Astrocyte of the cerebellum (primary cell): ENCODE data around the gene PLD3.

ENCODE experiments used
- DNase-seq: peaks from one replicate; pipeline ENCODE4 v3.0.0-alpha.2; 2011; ENCODE audit warnings: low read depth
- H3K4me3 ChIP-seq: 2 replicates; pipeline ENCODE4 v1.5.1; 2011; ENCODE audit warnings: mild to moderate bottlenecking, low read depth, low read length, moderate library complexity
- in situ Hi-C: cut with HindIII; loops from 2 replicates; pipeline ENCODE4 v1.10.0; 2017; ENCODE audit warnings: low sequenced_read_pairs
- TF ChIP-seq, protein P1 (sequence below): IDR thresholded peaks from 2 replicates; pipeline ENCODE4 v1.5.1; 2012; ENCODE audit warnings: low read length, low read depth, moderate library complexity, mild to moderate bottlenecking; ENCODE audit errors: missing control alignments

Gene PLD3

DNA sequence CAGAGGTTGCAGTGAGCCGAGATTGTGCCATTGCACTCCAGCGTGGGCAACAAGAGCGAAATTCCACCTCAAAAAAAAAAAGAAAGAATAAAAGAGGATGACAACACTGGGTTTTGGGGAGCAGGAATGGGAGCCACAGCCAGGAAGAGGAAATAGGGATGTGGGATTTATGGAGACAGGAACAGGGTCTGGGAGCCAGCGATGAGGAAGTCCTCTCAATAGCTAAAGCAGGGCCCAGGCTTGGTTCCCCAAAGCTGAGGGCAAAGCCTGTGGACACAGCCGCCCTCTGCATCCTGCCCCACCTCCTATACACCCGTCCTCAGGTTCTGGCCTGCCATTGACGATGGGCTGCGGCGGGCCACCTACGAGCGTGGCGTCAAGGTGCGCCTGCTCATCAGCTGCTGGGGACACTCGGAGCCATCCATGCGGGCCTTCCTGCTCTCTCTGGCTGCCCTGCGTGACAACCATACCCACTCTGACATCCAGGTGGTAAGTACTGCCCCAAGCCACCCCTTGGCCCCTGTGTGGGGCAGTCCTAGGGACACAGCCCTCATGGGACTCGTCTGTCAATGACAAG is 27.9 kb downstream of the PLD3 start:
- DNase-seq, result no peak
- in situ Hi-C loops, result no loop called here
- H3K4me3 ChIP-seq, result no peak overlapping the region
- TF ChIP-seq, protein P1, sequence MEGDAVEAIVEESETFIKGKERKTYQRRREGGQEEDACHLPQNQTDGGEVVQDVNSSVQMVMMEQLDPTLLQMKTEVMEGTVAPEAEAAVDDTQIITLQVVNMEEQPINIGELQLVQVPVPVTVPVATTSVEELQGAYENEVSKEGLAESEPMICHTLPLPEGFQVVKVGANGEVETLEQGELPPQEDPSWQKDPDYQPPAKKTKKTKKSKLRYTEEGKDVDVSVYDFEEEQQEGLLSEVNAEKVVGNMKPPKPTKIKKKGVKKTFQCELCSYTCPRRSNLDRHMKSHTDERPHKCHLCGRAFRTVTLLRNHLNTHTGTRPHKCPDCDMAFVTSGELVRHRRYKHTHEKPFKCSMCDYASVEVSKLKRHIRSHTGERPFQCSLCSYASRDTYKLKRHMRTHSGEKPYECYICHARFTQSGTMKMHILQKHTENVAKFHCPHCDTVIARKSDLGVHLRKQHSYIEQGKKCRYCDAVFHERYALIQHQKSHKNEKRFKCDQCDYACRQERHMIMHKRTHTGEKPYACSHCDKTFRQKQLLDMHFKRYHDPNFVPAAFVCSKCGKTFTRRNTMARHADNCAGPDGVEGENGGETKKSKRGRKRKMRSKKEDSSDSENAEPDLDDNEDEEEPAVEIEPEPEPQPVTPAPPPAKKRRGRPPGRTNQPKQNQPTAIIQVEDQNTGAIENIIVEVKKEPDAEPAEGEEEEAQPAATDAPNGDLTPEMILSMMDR, result no peak

DNA sequence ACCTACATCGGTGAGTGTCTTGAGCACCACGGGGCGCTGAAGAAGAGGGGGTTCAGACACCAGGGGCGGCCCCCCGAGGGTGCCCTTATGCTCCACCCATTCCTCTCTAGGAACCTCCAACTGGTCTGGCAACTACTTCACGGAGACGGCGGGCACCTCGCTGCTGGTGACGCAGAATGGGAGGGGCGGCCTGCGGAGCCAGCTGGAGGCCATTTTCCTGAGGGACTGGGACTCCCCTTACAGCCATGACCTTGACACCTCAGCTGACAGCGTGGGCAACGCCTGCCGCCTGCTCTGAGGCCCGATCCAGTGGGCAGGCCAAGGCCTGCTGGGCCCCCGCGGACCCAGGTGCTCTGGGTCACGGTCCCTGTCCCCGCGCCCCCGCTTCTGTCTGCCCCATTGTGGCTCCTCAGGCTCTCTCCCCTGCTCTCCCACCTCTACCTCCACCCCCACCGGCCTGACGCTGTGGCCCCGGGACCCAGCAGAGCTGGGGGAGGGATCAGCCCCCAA is 29.4 kb downstream of the PLD3 start:
- TF ChIP-seq, protein P1, result no peak
- in situ Hi-C loops, result no loop called here
- no peak overlapping the region for H3K4me3 ChIP-seq
- DNase-seq, result no peak

DNA sequence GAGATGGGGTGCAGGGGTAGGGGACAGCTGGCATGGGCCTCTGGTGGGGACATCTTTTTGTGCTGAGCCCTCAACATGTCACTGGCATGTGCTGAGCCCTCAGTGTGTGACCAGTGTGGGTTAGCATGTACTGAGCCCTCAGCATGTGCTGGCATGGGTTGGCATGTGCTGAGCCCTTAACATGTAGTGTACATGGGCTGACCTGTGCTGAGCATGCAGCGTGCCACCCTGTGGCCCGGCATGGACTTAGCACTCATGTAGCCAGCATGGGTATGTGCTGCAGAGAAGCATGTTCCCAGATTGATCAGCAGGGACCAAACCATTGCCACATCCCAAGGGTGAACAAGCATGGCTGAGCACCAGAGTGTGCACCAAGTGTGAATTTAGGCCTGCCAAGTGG is 30.0 kb downstream of the PLD3 start:
- H3K4me3 ChIP-seq, result no peak overlapping the region
- TF ChIP-seq, protein P1, result no peak
- in situ Hi-C loops, result no loop called here
- DNase-seq, result no peak

DNA sequence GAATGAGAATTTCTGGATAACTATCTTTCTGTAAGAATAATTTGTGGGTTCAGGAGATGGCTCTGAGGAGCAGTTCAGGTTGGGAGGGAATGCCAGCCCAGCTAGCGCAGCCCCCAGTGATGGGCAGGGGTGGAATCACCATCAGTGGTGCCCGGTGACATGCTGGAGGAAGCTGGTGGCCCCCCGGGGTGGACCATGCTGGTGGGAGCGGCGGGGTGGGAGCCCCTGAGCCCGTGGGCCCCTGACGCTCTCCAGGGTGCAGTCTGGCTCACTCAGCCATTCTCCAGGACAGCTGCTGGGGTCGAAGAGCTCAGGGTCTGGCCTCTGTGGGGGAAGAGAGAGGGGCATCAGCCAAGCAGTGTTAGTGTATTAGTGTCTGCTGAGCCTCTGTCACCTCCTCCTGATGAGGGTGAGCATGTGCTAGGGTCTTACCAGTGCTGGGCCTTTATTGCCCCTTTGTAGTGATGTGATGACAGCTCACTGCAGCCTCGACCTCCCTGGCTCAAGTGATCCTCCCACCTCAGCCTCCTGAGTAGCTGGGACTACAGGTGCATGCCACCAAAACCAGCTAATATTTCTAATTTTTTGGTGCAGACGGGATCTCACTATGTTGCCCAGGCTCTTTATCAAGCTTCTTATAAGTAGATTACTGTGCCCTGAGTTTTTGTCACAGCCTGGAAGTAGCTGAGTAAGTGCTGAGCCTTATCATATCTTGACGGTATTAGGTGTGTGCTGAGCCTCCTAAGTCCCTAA is 31.1 kb downstream of the PLD3 start:
- TF ChIP-seq, protein P1, result no peak
- in situ Hi-C loops, result no loop called here
- DNase-seq, result no peak
- H3K4me3 ChIP-seq, result no peak overlapping the region

DNA sequence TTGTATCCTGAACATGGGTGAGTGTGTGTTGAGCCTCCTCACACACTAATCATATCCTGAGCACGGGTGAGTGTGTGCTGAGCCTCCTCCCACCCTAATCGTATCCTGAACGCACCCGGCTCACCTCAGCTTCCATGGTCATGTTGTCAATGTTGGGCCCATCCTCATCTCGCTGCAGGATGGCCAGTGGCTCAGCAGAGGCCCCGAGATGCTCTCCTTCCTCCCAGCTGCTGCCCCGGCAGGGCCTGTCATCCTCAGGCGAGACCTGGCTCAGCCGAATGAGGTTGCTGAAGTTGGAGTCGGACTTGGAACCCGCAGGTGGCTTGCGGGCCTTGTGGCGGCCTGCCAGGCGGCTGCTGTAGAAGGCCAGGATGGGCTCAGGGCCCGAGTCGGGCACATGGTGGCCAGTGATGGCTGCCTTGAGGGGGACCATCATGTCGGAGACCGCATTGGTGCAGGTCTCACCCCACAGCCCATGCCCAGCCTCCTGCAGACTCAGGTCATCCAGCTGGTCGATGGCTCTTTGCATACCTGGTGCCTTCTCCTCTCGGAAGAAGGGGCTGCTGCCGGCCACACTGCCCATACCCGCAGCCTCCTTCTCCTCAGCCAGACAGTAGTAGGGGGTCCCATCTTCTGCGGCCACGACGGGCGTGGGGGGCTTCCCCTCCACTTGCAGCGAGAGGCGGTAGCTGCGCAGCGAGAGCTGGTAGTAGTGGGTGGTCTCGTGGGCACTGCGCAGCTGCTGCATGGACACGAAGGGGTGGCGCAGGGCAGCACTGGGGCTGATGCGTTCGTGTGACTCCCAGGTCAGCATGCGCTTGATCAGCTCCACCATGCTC is 31.9 kb downstream of the PLD3 start:
- in situ Hi-C loops, result no loop called here
- no peak overlapping the region for H3K4me3 ChIP-seq
- TF ChIP-seq, protein P1, result no peak
- no peak for DNase-seq

DNA sequence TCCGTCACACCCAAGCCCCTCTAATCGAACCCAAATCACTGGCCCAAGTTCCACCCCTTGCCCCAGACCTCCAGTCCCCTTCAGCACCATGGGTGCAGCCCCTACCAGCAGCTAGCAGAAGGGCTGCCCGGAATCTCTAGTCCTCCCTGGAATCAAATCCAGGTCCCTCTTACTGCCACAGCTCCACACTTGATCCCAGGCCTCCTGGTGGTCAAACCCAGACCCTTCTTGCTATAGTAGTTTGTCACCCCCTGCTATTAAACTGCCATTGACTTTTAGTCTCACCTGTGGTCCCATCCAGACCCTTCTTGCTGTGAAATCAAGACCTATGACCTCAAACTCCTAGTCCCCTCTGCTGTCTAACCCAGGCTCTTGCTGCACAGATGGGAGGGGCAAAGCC is 32.8 kb downstream of the PLD3 start:
- no peak for DNase-seq
- in situ Hi-C loops, result no loop called here

More for the DNA sequence above, 32.8 kb downstream of the PLD3 start:
- TF ChIP-seq, protein P1, result peak; percentile 17
- no peak overlapping the region for H3K4me3 ChIP-seq
